ENCODE measurements around the gene NTRK2.

NTRK2 gene

DNA sequence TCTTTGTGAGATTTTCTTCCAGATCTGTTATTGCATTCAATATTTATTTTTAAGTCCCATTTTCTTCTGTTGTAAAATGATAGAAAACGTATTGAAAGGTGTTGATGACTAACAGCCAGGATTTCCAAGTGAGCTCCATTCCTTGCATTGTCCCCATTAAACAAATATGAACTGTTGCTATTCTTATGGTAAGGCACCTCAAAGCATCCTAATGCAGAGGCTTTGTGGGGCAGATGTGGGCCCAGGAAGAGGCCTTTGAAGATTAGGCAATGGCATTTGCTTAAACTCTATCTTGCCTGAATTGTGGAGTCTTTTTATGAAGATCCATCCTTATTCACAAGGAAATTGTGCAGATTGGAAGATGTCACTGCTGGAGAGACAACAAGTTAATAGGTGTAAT lies 38.9 kb downstream of the NTRK2 start:
- TF ChIP-seq, protein P1, sequence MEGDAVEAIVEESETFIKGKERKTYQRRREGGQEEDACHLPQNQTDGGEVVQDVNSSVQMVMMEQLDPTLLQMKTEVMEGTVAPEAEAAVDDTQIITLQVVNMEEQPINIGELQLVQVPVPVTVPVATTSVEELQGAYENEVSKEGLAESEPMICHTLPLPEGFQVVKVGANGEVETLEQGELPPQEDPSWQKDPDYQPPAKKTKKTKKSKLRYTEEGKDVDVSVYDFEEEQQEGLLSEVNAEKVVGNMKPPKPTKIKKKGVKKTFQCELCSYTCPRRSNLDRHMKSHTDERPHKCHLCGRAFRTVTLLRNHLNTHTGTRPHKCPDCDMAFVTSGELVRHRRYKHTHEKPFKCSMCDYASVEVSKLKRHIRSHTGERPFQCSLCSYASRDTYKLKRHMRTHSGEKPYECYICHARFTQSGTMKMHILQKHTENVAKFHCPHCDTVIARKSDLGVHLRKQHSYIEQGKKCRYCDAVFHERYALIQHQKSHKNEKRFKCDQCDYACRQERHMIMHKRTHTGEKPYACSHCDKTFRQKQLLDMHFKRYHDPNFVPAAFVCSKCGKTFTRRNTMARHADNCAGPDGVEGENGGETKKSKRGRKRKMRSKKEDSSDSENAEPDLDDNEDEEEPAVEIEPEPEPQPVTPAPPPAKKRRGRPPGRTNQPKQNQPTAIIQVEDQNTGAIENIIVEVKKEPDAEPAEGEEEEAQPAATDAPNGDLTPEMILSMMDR (IDR thresholded peaks at IDR 0.05; ENCODE audit: low read depth, low read length, missing control alignments), result no peak
- no peak for DNase-seq (ENCODE audit: low read depth)
- no peak overlapping the region for H3K4me3 ChIP-seq (ENCODE audit: low read depth, low read length)

DNA sequence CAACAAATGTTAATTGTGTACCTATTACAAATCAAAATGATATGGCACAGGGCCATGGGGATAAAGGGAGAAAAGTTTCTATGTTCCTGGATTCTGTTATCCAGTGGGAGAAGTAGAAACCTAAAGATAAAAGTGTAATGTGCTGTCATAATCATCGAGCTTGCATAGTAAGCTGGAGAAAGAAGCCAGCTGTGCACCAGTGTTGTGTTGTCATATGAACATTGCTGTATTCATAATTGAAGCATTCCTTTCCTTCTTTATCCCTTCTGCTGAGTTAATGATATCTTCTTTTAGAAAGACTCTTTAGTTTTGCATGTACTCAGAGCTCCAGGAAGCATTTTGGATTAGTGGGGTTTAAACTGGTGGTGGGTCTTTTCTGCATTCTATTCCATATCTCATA lies 39.5 kb downstream of the NTRK2 start:
- TF ChIP-seq, protein P1 (IDR thresholded peaks at IDR 0.05; ENCODE audit: low read depth, low read length, missing control alignments), result no peak
- no peak for DNase-seq (ENCODE audit: low read depth)

DNA sequence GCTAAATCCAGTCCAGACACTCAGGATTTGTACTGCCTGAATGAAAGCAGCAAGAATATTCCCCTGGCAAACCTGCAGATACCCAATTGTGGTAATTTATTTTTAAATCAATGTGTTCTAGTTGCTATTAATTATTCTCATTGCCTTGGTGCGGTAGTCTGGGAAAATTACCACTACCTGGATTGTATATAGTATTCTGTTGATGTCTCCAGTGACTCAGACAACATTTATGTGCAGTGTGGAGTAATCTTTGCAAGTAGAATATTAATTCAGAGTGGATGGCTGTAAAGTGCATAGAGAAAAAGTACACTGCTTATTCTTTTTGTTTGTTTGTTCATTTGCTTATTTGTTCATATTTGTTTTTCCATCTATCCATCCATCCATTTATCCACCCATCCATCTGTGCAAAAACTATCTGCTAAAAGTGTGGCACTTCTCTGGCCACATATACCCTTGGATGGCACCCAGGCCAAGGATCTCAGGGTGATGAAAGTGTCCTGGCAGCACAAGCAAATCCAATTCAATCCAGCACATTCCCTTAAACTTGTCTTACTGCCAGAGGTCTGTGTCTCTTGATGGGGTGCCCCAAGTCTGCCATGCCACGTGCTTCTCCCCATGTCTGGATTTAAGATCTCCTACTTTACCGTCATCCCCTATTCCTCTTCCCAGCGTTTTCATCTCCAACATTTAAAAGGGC lies 41.3 kb downstream of the NTRK2 start:
- no peak for DNase-seq (ENCODE audit: low read depth)
- TF ChIP-seq, protein P1 (IDR thresholded peaks at IDR 0.05; ENCODE audit: low read depth, low read length, missing control alignments), result no peak
- H3K4me3 ChIP-seq (ENCODE audit: low read depth, low read length), result no peak overlapping the region

More for the DNA sequence above, 39.5 kb downstream of the NTRK2 start:
- no peak overlapping the region for H3K4me3 ChIP-seq (ENCODE audit: low read depth, low read length)

DNA sequence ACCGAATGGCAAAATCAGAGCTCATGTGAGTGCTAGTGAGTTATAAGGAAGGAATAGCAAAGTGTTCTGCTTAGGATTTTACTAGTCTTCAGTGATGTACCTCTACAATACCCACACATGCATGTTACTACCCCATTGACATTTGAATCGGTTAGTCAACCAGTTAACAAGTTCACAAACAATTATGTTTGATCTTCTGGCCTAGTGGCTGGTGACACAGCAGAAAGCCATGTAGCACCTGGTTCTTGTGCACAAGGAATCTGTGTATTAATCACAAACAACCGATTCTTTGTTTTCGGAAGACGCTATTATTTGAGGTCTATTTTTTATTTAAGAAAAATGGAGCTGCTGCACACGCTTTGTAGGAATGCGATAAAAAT lies 41.9 kb downstream of the NTRK2 start:
- TF ChIP-seq, protein P1 (IDR thresholded peaks at IDR 0.05; ENCODE audit: low read depth, low read length, missing control alignments), result no peak
- no peak for DNase-seq (ENCODE audit: low read depth)
- no peak overlapping the region for H3K4me3 ChIP-seq (ENCODE audit: low read depth, low read length)

DNA sequence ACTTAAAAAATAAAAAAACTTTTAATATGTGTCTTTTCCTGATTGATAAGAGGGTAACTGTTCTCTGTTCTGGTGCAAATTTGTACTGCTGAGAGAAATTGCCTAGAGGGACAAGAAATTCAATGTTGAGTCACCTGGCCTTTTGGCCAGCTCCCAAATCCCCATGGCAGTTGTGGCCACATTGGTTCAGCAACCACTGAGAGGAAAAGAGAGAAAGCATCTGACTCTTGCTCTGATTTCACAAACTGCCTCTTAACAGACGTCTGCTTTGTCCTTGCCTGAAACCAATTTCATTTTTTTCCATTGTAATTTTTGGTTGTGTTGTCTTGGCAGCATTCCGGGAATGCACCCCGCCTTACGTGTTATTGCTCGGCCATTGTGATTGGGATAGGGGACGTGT lies 42.4 kb downstream of the NTRK2 start:
- TF ChIP-seq, protein P1 (IDR thresholded peaks at IDR 0.05; ENCODE audit: low read depth, low read length, missing control alignments), result no peak
- H3K4me3 ChIP-seq (ENCODE audit: low read depth, low read length), result no peak overlapping the region
- DNase-seq (ENCODE audit: low read depth), result no peak

DNA sequence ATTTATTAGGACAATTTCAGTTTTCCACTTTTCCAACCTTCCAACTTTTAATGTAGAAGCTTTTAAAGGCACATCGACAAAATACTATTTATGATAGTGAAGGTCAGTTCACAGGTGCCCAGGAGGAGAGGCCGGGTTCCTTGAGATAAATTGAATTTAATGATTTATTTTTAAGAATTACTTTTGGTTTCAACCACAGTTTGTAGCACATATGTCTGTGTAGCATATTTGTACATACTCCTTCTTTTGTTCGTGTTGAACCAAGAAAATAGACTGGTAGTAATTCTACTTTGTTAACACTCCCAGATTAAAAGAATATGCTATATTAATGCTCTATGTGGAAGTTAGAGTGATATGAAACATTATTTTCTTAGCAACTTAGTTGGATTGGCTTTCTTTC lies 46.7 kb downstream of the NTRK2 start:
- H3K4me3 ChIP-seq (ENCODE audit: low read depth, low read length), result no peak overlapping the region
- DNase-seq (ENCODE audit: low read depth), result no peak
- TF ChIP-seq, protein P1 (IDR thresholded peaks at IDR 0.05; ENCODE audit: low read depth, low read length, missing control alignments), result no peak

DNA sequence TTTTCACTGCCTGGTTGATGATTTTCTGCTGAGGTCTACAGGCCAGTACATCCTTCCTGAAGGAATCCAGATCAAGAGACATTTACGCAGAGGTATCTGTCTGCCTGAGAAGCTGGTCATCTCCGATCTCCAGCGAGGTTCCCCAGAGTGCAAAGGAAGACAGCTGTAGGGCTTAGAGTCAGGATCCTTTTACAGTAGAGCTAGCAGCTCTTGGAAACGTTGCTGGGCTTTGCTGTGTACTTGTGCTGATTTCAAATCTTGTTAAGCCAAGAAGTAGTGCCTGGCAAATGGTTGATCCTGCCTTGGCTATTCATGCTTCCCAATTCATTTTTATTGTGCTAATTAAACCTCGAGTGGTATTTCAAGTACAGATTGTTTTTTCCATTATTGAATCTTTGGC lies 48.9 kb downstream of the NTRK2 start:
- TF ChIP-seq, protein P1 (IDR thresholded peaks at IDR 0.05; ENCODE audit: low read depth, low read length, missing control alignments), result no peak
- no peak for DNase-seq (ENCODE audit: low read depth)

More for the DNA sequence above, 48.9 kb downstream of the NTRK2 start:
- H3K4me3 ChIP-seq (ENCODE audit: low read depth, low read length), result no peak overlapping the region

Data from GM12864 (cell line).